GM06990 (cell line): ENCODE results near the gene EVA1C.
"Not testable (repeated sequence)": the region's sequence is repeated elsewhere in the genome, so short reads cannot be mapped to it uniquely, and the experiment has no call there.

Experiments used
- DNase-seq: peaks from one replicate; pipeline ENCODE4 v3.0.0-alpha.2; 2011; ENCODE audit not compliant: insufficient read length; ENCODE audit errors: extremely low read depth
- H3K27me3 ChIP-seq: replicated peaks from 2 replicates; pipeline ENCODE4 v1.6.0; 2011; ENCODE audit warnings: low read length; ENCODE audit not compliant: control insufficient read depth, insufficient read depth
- H3K36me3 ChIP-seq: 2 replicates; pipeline ENCODE4 v1.5.1; 2011; ENCODE audit warnings: low read length; ENCODE audit not compliant: control insufficient read depth, insufficient read depth
- H3K4me3 ChIP-seq: replicated peaks from 2 replicates; pipeline ENCODE4 v1.5.1; 2011; ENCODE audit warnings: low read depth, mild to moderate bottlenecking, control low read depth, low read length
- TF ChIP-seq, protein P1 (sequence below): IDR thresholded peaks from 2 replicates; pipeline ENCODE4 v1.5.1; 2011; ENCODE audit warnings: low read length, control low read depth, mild to moderate bottlenecking, inconsistent platforms; ENCODE audit not compliant: insufficient read depth, poor library complexity, severe bottlenecking

The EVA1C gene

DNA sequence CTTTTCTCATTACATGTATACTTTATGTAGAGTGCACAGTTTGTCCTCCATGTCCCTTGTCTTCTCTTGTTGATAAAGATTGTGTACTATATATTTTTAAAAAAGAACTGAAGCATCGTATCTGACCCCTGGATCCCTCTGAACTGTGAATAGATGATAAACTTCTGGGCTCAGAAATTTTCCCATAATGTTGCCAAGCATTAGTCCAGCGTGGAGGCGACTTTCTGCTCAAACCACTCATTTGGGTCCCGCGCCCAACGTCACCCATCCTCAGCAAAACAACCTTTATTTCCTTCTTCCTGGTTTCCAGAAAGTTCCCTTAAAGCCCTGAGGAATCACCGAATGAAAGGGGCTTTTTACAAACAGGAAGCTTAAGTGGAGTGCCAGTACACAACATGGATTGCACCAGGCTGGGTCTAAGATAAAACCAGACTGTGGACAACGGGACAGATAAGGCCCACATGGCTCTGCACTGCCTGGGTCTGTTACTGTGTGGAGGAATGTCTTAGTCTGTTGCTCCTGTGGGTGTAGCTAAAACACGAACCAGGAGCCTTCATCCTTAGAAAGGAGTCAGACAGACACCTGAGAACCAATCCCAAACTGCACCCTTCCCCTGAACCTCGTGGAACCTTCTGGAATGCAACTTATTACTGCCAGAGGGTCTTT, 15.6 kb downstream of the EVA1C start:
- DNase-seq, result no peak
- no peaks in the 10 kb centered on the region; the same call in 1 of the 2 replicates for H3K27me3 ChIP-seq
- no peak overlapping the region for H3K4me3 ChIP-seq
- H3K36me3 ChIP-seq, result no peaks in the 10 kb centered on the region
- TF ChIP-seq, protein P1, sequence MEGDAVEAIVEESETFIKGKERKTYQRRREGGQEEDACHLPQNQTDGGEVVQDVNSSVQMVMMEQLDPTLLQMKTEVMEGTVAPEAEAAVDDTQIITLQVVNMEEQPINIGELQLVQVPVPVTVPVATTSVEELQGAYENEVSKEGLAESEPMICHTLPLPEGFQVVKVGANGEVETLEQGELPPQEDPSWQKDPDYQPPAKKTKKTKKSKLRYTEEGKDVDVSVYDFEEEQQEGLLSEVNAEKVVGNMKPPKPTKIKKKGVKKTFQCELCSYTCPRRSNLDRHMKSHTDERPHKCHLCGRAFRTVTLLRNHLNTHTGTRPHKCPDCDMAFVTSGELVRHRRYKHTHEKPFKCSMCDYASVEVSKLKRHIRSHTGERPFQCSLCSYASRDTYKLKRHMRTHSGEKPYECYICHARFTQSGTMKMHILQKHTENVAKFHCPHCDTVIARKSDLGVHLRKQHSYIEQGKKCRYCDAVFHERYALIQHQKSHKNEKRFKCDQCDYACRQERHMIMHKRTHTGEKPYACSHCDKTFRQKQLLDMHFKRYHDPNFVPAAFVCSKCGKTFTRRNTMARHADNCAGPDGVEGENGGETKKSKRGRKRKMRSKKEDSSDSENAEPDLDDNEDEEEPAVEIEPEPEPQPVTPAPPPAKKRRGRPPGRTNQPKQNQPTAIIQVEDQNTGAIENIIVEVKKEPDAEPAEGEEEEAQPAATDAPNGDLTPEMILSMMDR, result no peak

DNA sequence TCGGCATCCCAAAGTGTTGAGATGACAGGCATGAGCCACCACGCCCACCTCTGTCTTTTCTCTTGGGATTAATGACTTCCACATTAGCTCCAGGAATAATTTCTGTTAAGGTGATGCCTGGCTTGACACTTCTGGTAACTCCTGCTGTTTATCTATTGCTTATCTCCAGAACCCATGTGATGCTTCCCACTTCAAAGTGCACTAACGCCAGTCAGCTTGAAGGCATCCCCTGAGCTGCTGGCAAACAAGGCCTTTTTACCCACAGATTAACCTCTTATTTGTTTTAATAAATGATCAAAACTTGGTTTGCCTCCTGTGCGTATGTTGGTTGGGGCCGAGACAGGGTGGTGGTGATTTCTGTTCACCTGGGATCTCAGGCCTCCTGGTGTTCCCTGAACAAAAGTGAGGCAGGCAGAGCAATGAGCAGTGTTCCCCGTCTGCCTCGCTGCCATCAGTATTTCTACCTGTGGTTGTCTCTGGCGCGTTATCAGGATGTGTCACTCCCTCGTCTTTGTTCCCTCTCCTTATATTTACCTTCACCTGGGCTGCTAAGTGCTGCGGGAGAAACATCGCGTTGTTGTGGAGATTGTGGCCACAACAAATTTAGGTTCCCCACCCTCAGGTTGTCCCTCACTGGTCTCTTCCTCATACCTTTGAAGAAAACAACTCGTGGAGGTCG, 20.6 kb downstream of the EVA1C start:
- H3K4me3 ChIP-seq, H3K36me3 ChIP-seq, DNase-seq, H3K27me3 ChIP-seq: not testable (repeated sequence)

DNA sequence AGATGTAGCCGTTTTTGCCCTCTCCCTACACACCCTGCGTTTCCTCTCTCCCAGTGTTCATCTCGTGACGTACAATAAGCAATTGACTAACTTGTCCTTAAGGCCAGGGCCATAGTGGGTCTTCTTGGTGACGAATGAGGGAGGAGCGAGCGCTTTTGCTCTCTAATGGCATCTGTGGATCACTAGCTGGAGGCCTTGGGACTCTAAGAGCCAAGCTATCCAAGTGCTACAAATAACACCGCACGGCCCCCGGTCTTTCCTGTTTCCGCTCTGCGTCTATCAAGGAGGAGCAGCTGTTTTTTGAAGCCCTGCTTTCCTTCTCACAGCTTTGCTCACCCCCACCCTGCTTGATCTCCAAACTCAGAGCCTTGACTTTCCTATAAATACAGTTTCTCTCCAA, 25.2 kb downstream of the EVA1C start:
- TF ChIP-seq, protein P1, result no peak
- H3K4me3 ChIP-seq, result no peak overlapping the region
- H3K27me3 ChIP-seq, result no peaks in the 10 kb centered on the region
- no peaks in the 10 kb centered on the region for H3K36me3 ChIP-seq
- DNase-seq, result no peak

GRCh38 chr21:32442566-32443318, 30.2 kb downstream of the EVA1C start:
- TF ChIP-seq, protein P1, result no peak
- Histone ChIP-seq H3K27me3 (no peaks in the 10 kb centered on the region), H3K4me3 (no peak overlapping the region), H3K36me3 (no peaks in the 10 kb centered on the region)
- no peak for DNase-seq

DNA sequence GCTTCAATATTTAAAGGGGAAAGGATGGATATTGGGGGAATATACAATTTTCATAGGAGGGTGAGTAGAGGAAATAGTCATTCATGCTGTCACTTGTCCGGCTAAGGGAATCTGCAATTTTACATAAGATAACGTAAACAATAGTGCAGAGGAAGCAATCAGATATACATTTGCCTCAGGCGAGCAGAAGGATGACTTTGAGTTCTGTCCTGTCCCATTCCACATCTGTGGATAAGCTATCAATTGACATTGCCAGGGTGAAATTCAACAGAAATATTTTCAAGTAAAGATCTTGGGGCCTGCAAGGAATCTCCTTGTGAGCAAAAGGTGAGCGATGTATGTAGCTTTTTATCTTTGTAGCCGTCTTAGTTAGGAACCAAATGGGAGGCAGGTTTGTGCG, 32.6 kb downstream of the EVA1C start:
- TF ChIP-seq, protein P1, result no peak
- DNase-seq, result no peak
- no peak overlapping the region for H3K4me3 ChIP-seq
- no peaks in the 10 kb centered on the region for H3K27me3 ChIP-seq
- H3K36me3 ChIP-seq, result no peaks in the 10 kb centered on the region

DNA sequence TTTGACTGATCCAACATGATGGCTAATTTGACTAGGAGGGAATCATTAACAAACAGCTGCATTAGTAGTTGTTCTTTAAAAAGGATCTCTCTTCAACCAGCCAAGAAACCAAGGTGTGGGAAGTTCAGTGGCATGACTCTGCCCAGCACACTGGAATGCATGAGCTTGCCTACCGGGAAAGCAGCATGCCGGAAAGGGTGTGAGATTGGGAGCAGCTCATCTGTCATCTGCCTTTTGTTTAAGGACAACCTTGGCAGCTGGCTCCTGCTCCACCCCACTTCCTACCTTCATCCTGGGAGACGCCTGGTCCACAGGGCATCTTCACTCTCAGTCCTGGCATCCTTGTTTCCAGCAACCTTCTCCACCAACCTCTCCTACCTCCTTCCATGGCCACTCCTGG, 33.9 kb downstream of the EVA1C start:
- not testable (repeated sequence) for H3K36me3 ChIP-seq, H3K4me3 ChIP-seq, H3K27me3 ChIP-seq, DNase-seq
